ENCODE measurements around the gene PATJ.

PATJ gene

DNA sequence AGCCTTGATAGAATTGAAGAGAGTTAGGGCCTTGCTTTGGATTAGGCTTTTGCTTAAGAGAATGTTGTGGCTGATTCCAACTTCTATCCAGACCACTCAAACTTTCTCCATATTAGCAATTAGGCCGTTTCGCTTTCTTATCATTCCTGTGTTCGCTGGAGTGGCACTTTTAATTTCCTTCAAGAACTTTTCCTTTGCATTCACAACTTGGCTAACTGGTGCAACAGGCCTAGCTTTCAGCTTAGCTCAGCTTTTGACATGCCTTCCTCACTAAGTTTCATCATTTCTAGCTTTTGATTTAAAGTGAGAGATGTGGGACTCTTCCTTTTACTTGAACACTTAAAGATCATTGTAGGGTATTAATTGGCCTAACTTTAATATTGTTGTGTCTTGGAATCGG lies 268.7 kb downstream of the PATJ start:
- FAIRE-seq = no peak

DNA sequence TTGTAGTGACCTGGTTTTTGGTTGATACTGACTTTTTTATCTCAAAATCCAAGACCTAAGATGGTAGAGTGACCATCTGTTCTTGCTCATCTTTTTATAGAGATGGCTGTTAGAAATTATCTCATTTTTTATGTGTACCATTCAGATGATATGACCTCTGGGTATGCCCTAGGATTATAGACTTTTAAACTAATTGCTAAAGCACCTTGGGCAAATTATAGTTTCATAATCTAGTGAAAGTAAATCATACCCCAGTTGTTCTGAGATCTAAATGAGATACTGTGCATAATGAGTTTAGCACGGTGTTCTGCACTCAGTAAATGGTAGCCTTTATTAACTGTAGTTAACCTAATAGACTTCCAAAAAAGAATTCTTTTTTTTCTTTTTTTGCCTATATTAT lies 269.8 kb downstream of the PATJ start:
- no peak for FAIRE-seq

- FAIRE-seq = no peak
Measured at GRCh38 chr1:62012836-62013235, 270.6 kb downstream of the PATJ start.

- no peak for FAIRE-seq
Measured at GRCh38 chr1:62013264-62013663, 271.0 kb downstream of the PATJ start.

DNA sequence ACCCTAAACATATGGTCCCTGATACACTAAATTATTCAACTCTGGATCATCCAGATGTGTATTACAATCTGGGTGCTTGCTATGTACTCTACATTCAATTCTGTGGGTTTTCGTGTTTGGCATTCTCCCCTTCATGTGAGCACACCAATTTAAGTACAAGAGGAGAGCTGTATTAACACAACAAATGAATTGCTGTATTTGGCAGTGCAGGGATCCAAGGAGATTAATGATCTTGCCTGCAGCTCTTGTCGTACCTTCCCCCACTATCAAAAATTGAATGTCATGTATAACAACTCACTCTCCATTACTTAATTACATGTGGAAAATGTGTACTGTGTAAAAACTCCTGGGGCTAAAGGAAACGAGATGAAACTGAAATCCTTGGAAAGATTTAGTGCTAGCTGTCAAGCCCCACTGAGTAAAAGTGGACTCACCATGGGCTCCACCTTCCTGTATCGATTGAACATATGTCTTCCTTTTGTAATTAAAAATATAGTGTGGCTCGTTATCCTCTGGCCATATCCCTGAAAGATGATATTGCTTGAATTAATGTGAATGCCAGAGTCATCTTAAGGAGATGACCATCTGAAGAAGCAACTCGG lies 280.2 kb downstream of the PATJ start:
- FAIRE-seq = no peak

DNA sequence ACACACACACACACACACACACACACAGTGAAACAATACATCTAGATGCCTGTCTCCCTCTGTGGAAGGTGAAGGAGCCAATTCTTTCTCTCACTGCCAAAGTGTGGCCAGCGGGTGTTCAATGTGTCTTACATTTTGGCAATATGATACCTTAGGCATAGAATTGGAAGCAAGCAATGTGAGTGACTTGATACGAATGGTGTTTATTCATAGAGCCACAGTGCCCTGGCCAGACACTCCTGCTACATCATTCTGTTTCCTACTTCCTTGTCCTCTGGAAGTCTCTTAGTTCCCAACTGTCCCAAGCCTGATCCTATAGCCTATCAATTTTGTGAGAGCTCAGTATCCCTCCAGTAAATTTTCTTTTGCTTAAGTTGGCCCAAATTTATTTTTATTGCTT lies 282.4 kb downstream of the PATJ start:
- FAIRE-seq = no peak

DNA sequence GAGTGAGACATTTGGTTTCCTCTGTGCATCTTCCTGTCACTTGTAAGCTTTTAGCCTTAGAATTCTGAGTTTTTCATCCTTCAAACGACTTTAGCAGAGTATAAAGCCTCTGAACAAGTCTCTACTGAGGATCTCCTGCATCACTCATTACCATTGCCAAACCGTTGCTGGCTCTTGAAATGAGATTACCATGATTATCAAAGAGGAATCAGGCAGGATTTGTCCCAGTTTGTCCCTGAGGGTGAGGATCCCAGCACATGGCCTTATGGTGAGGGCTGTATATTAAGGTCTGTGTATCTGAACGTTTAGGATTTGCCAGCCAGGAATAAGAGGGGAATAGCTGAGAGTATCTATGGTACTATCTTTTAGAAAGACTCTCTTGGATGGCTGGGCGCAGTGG lies 282.9 kb downstream of the PATJ start:
- no peak for FAIRE-seq

DNA sequence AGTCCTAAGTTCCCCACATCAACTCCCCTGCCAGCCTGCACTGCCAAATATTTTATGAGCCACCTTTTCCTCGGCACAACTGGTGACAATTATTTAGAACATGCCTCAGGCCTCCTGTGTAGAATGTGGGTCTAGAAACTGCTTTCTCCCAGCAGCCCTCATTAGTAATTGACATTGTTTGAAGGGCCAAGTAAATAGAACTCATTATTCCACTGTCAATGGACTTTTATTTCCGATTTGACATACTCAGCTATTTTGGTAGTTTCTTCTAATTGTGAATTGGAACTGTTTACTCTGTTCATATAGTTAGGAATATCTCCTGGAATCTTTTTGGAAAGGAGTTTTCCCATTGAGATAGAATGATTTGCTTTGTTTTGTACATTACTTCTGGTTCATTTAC lies 283.6 kb downstream of the PATJ start:
- no peak for FAIRE-seq

DNA sequence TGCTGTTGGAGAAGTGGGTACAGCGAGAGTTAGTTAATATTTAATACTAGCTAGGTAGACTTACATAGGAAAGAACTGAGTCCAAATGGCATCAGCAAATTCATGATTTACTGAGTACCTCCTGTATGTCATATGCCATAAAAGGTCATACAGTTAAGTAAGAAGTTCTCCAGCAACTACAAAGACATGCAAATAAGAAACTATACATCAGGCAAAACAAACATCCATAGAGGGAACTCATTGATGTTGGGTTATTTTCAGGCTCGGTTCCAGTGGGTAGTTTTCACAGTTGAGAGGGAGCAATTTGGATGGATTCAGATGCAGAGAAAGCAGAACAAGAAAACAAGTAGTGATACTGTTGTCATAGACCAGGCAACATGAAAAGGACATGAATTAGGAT lies 287.4 kb downstream of the PATJ start:
- no peak for FAIRE-seq

- FAIRE-seq = no peak
Measured at GRCh38 chr1:62034790-62035189, 292.5 kb downstream of the PATJ start.

- FAIRE-seq = no peak
Measured at GRCh38 chr1:62037274-62037673, 295.0 kb downstream of the PATJ start.

DNA sequence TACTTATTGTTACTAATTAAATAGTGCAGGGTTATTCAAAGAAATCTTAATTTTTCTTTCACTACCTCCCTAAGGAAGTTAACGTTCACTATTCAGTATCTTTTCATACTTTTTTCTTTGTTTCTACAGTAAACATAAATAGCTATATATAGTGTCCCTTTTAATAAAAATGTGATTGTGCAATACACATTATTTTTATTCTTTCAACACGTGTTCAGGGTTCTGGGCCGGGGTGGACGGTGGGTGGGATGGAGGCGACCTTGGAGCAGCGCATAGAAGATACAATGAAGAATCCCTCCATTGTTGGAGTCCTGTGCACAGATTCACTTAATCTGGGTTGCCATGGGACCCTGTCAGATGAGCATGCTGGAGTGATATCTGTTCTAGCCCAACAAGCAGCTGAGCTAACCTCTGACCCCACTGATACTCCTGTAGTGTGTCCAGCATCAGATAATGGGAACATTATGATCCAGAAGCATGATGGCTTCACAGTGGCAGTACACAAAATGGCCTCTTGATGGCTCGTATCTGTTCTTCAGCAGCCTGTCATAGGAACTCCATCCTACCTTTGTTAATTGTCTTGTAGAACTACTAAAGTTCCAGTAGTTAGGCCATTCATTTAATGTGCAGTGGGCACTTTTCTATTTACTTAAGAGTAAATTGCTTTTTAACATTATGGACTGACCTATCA lies 296.5 kb downstream of the PATJ start:
- no peak for FAIRE-seq

DNA sequence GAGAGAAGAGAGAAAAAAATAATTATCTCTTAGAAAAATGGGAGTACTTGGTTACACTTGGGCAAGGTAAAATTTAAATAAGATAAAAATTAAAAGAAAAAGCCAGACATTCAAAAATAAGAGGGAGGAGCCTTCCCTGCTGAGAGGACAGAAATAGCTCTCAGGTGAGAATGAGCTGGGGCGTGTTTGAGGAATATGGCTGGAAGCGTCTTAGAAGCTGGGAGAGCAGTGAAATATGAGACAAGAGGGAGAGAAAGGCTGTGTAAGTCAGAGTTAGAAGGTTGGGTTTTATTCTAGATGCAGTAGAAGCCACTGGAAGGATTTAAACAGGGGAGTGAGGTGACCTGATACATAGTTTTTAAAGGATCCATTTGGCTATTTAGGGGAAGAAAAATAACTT lies 298.2 kb downstream of the PATJ start:
- FAIRE-seq = no peak

GRCh38 chr1:62040973-62041372 lies 298.7 kb downstream of the PATJ start:
- no peak for FAIRE-seq

GRCh38 chr1:62043154-62043553 lies 300.9 kb downstream of the PATJ start:
- no peak for FAIRE-seq

- no peak for FAIRE-seq
Measured at GRCh38 chr1:62045574-62045973, 303.3 kb downstream of the PATJ start.

GRCh38 chr1:62046927-62047326 lies 304.6 kb downstream of the PATJ start:
- FAIRE-seq = no peak

- FAIRE-seq = no peak
Measured at GRCh38 chr1:62050165-62050564, 307.9 kb downstream of the PATJ start.

DNA sequence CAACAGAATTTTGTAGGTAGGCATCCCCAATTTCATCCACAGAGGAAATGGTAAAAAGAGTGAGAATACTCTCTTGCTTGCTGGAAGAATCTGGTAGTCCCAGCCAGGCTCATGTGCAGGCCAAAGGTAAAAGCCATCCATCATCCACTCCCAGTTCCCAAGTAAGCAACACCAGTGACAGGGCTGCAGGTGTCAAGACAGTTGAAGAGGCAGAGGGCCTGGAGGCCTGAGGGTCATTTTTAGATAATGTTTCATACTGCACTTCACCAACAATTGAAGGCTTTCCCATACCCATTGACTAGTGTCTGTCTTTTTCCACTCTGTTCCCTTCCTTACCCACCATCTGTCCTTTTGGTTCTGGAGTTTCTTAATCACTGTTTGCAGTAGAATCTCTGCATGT lies 310.7 kb downstream of the PATJ start:
- no peak for FAIRE-seq

DNA sequence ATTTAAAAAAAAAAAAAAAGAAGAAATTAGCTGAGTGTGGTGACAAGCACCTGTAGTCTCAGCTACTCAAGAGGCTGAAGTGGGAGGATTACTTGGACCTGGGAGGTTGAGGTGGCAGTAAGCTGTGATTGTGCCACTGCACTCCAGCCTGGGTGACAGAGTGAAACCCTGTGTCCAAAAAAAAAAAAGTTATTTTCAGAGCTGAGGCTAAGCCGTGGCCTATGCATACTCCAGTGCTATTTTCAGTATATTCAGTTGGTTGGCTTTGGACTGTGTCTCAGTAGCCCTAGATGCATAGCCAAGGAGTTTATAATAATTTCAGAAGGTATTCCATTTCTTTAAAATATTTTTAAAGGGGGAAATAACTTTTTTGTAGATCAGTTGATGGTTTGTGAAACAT lies 311.9 kb downstream of the PATJ start:
- FAIRE-seq = no peak

- no peak for FAIRE-seq
Measured at GRCh38 chr1:62057230-62057629, 314.9 kb downstream of the PATJ start.

GRCh38 chr1:62057641-62058290 lies 315.5 kb downstream of the PATJ start:
- FAIRE-seq = no peak

DNA sequence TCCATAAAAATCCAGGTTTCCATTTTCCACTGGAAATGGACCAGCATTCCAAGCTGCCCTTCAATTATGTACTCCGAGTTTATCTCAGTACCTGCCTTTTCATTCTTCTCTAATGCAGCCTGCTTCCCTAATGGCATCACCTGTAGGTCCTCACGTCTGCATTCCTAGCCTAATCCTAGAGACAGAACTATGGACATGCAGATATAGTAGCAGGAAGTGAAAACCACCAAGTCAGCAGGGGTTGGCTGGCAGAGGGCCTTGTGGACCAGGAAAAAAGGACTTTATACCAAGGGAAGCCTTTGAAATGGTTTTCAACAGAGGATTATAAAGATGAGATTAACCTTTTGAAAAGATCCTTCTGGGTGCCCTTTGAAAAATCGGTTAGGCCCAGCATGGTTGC lies 316.7 kb downstream of the PATJ start:
- no peak for FAIRE-seq

GRCh38 chr1:62062087-62062486 lies 319.8 kb downstream of the PATJ start:
- no peak for FAIRE-seq
